ENCODE data around the gene TTLL12. TPM values are rescaled to one million over a fixed set of nuclear protein-coding genes. Genes with fewer than 3 reads are reported as not detected.

Gene TTLL12
- total RNA-seq, 2 experiments from 2014 or later, result 66.5 to 71.5 TPM

DNA sequence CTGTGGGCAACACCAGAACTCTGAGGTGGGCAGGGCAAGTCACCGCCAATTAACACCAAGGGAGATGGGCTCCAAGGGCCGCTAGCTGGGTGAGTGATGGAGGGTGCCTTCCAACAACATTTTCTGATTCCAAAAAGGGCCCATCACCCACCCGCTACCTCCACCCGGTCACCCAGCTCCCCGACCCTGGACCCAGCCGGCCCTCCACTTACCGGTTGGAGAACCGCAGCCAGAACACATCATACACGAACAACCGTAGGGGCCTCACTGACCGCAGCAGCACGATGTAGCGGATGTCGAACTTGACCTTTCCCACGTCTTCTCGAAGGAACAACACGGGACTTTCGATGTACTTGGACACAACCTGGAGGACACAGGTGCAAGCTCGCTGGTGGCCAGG, 14.7 kb downstream of the TTLL12 start:
- POLR2A ChIA-PET, result no interaction called here
- TF ChIP-seq CTCF (conservative IDR thresholded peaks at IDR 0.05; ENCODE audit: low read length), result no peak
- TF ChIP-seq EZH2phosphoT487 (IDR thresholded peaks at IDR 0.05; ENCODE audit: borderline replicate concordance, low read depth, low read length), result no peak
- Histone ChIP-seq H3K27ac (ENCODE audit: low read depth, low read length, poor library complexity, severe bottlenecking) (no peak overlapping the region), H3K4me1 (ENCODE audit: insufficient read depth, low read length, poor library complexity, severe bottlenecking) (no peaks in the 10 kb centered on the region), H3K79me2 (ENCODE audit: insufficient read depth, low read depth, low read length) (no peaks in the 10 kb centered on the region), H3K4me3 (ENCODE audit: low read depth, low read length, poor library complexity, severe bottlenecking) (no peak overlapping the region), H3K9me2 (ENCODE audit: insufficient read depth, low read length) (no peaks in the 10 kb centered on the region), H3K36me3 (ENCODE audit: insufficient read depth, low read length) (peaks cover 85% of the 10 kb centered on the region), H4K20me1 (ENCODE audit: insufficient read depth, low read length) (no peaks in the 10 kb centered on the region), H2AFZ (ENCODE audit: low read length) (no peak overlapping the region), H3K4me2 (ENCODE audit: low read length) (no peak overlapping the region), H3K9me3 (ENCODE audit: low read length) (no peaks in the 10 kb centered on the region)
- CTCF ChIA-PET (ENCODE audit: unreplicated experiment), result no interaction called here
- intact Hi-C loops (cut with micrococcal nuclease; ENCODE audit: unreplicated experiment), result no loop called here
- BruUV-seq (replicated peaks), result no TSS peak
- no peak for DNase-seq (ENCODE audit: low spot score)

GRCh38 chr22:43171607-43172006, 15.3 kb downstream of the TTLL12 start:
- Histone ChIP-seq H2AFZ (ENCODE audit: low read length) (no peak overlapping the region), H3K9me2 (ENCODE audit: insufficient read depth, low read length) (no peaks in the 10 kb centered on the region), H3K79me2 (ENCODE audit: insufficient read depth, low read depth, low read length) (no peaks in the 10 kb centered on the region), H3K4me2 (ENCODE audit: low read length) (no peak overlapping the region), H3K36me3 (ENCODE audit: insufficient read depth, low read length) (peaks cover 85% of the 10 kb centered on the region), H3K27ac (ENCODE audit: low read depth, low read length, poor library complexity, severe bottlenecking) (no peak overlapping the region), H3K9me3 (ENCODE audit: low read length) (no peaks in the 10 kb centered on the region), H3K4me3 (ENCODE audit: low read depth, low read length, poor library complexity, severe bottlenecking) (no peak overlapping the region), H4K20me1 (ENCODE audit: insufficient read depth, low read length) (no peaks in the 10 kb centered on the region), H3K4me1 (ENCODE audit: insufficient read depth, low read length, poor library complexity, severe bottlenecking) (no peaks in the 10 kb centered on the region)
- ChIA-PET CTCF (ENCODE audit: unreplicated experiment) (no interaction called here), POLR2A (no interaction called here)
- no peak for TF ChIP-seq EZH2phosphoT487 (IDR thresholded peaks at IDR 0.05; ENCODE audit: borderline replicate concordance, low read depth, low read length)
- TF ChIP-seq CTCF (conservative IDR thresholded peaks at IDR 0.05; ENCODE audit: low read length), result no peak
- no peak for DNase-seq (ENCODE audit: low spot score)
- intact Hi-C loops (cut with micrococcal nuclease; ENCODE audit: unreplicated experiment), result no loop called here
- no TSS peak for BruUV-seq (replicated peaks)

- POLR2A ChIA-PET, result interaction anchor here (0.6 kb wide), 1 partner anchor 68 kb away, joined by 3 read pairs; no protein-coding TSS in a partner anchor
- BruUV-seq (replicated peaks), result no TSS peak
Observed at GRCh38 chr22:43171019-43171491, 15.9 kb downstream of the TTLL12 start.

More at GRCh38 chr22:43171019-43171491, 15.9 kb downstream of the TTLL12 start:
- Histone ChIP-seq H2AFZ (ENCODE audit: low read length) (no peak overlapping the region), H3K9me3 (ENCODE audit: low read length) (no peaks in the 10 kb centered on the region), H3K9me2 (ENCODE audit: insufficient read depth, low read length) (no peaks in the 10 kb centered on the region), H3K36me3 (ENCODE audit: insufficient read depth, low read length) (peaks cover 83% of the 10 kb centered on the region), H4K20me1 (ENCODE audit: insufficient read depth, low read length) (no peaks in the 10 kb centered on the region), H3K79me2 (ENCODE audit: insufficient read depth, low read depth, low read length) (no peaks in the 10 kb centered on the region), H3K4me2 (ENCODE audit: low read length) (no peak overlapping the region), H3K27ac (ENCODE audit: low read depth, low read length, poor library complexity, severe bottlenecking) (no peak overlapping the region), H3K4me3 (ENCODE audit: low read depth, low read length, poor library complexity, severe bottlenecking) (no peak overlapping the region), H3K4me1 (ENCODE audit: insufficient read depth, low read length, poor library complexity, severe bottlenecking) (no peaks in the 10 kb centered on the region)
- CTCF ChIA-PET (ENCODE audit: unreplicated experiment), result no interaction called here
- TF ChIP-seq CTCF (conservative IDR thresholded peaks at IDR 0.05; ENCODE audit: low read length) (no peak), EZH2phosphoT487 (IDR thresholded peaks at IDR 0.05; ENCODE audit: borderline replicate concordance, low read depth, low read length) (no peak)
- DNase-seq (ENCODE audit: low spot score), result no peak
- intact Hi-C loops (cut with micrococcal nuclease; ENCODE audit: unreplicated experiment), result no loop called here

All from OCI-LY7 (cell line).